Hepatocyte (in vitro differentiated cells): Measurements from ENCODE around the gene ESR1. TPM values are rescaled to one million over a fixed set of nuclear protein-coding genes. Genes with fewer than 3 reads are reported as not detected.
"Not testable (repeated sequence)": the region's sequence is repeated elsewhere in the genome, so short reads cannot be mapped to it uniquely, and the experiment has no call there.

Experiments
- DNase-seq: peaks from one replicate; pipeline ENCODE4 v3.0.0-alpha.2; 2016; ENCODE audit warnings: low spot score
- H2AFZ ChIP-seq: fragments of 200-600 bp; sonication (generic); 2 replicates; pipeline ENCODE4 v1.6.0; 2016; ENCODE audit warnings: antibody characterized with exemption, mild to moderate bottlenecking
- H3K27ac ChIP-seq: fragments of 200-600 bp; sonication (generic); 2 replicates; pipeline ENCODE4 v1.5.1; 2016; ENCODE audit warnings: mild to moderate bottlenecking
- H3K27me3 ChIP-seq: fragments of 200-600 bp; sonication (generic); 2 replicates; pipeline ENCODE4 v1.6.1; 2016
- H3K36me3 ChIP-seq: fragments of 200-600 bp; sonication (generic); replicated peaks from 2 replicates; pipeline ENCODE4 v1.5.1; 2016; ENCODE audit warnings: low read depth; ENCODE audit not compliant: insufficient read depth
- H3K4me1 ChIP-seq: fragments of 200-600 bp; sonication (generic); 2 replicates; pipeline ENCODE4 v1.5.1; 2016; ENCODE audit warnings: mild to moderate bottlenecking, moderate library complexity; ENCODE audit not compliant: insufficient read depth
- H3K4me2 ChIP-seq: fragments of 200-600 bp; sonication (generic); 2 replicates; pipeline ENCODE4 v1.6.0; 2016
- H3K4me3 ChIP-seq: fragments of 200-600 bp; sonication (generic); 2 replicates; pipeline ENCODE4 v1.5.1; 2016; ENCODE audit warnings: mild to moderate bottlenecking
- H3K79me2 ChIP-seq: fragments of 200-600 bp; sonication (generic); 2 replicates; pipeline ENCODE4 v1.6.0; 2017; ENCODE audit warnings: mild to moderate bottlenecking
- H3K9me2 ChIP-seq: fragments of 200-600 bp; sonication (generic); replicated peaks from 2 replicates; pipeline ENCODE4 v1.6.0; 2017; ENCODE audit warnings: mild to moderate bottlenecking; ENCODE audit not compliant: insufficient read depth
- H3K9me3 ChIP-seq: fragments of 200-600 bp; sonication (generic); 2 replicates; pipeline ENCODE4 v1.5.1; 2016; ENCODE audit warnings: low read depth, mild to moderate bottlenecking
- H4K20me1 ChIP-seq: fragments of 200-600 bp; sonication (generic); 2 replicates; pipeline ENCODE4 v1.6.0; 2016; ENCODE audit warnings: mild to moderate bottlenecking; ENCODE audit not compliant: insufficient read depth, poor library complexity, severe bottlenecking
- CTCF ChIP-seq: fragments of 200-600 bp; sonication (generic); IDR thresholded peaks from 2 replicates; pipeline ENCODE4 v1.5.1; 2016; ENCODE audit warnings: antibody characterized with exemption, mild to moderate bottlenecking; ENCODE audit not compliant: poor library complexity
- EZH2 ChIP-seq: fragments of 200-600 bp; sonication (generic); IDR thresholded peaks from 2 replicates; pipeline ENCODE4 v1.6.1; 2016; ENCODE audit warnings: antibody characterized with exemption, mild to moderate bottlenecking, borderline replicate concordance
- EZH2phosphoT487 ChIP-seq: fragments of 200-600 bp; sonication (generic); IDR thresholded peaks from one replicate; pipeline ENCODE4 v1.6.1; 2018; ENCODE audit warnings: antibody characterized with exemption, mild to moderate bottlenecking, low read depth, moderate library complexity; ENCODE audit not compliant: unreplicated experiment, severe bottlenecking
- WGBS: methylation state at CpG from one replicate; pipeline ENCODE4 v1.1.6; 2016; ENCODE audit warnings: low lambda C conversion rate; ENCODE audit errors: missing lambda C conversion rate; 5-methylcytosine and 5-hydroxymethylcytosine counted together
- polyA plus RNA-seq: library from polyadenylated mRNA; unstranded; fragments of >200 nt; fragmentation: Nextera tagmentation; extraction: Ambion mirVana; gene quantifications from 2 replicates; pipeline ENCODE4 v1.2.1, GENCODE V29; 2016
- total RNA-seq: library from RNA; depleted of rRNA; stranded (reverse); fragments of >200 nt; gene quantifications from 2 replicates; pipeline ENCODE4 v1.2.3, GENCODE V29; 2014

ESR1 gene
- total and polyA plus RNA-seq, 2 experiments from 2014 or later = 0.07 TPM; not detected in 1

- Histone ChIP-seq H4K20me1 (no peaks in the 10 kb centered on the region), H3K36me3 (no peaks in the 10 kb centered on the region), H3K4me1 (no peaks in the 10 kb centered on the region), H3K4me2 (no peak overlapping the region), H3K27me3 (no peaks in the 10 kb centered on the region), H3K9me2 (no peaks in the 10 kb centered on the region), H3K79me2 (no peaks in the 10 kb centered on the region), H3K9me3 (no peaks in the 10 kb centered on the region), H3K27ac (no peak overlapping the region), H3K4me3 (no peak overlapping the region), H2AFZ (no peak overlapping the region)
- 68% methylated on average over 2 of the region's 2 CpGs for WGBS
- no peak for DNase-seq
- TF ChIP-seq EZH2 (no peak), CTCF (no peak), EZH2phosphoT487 (no peak)
Measured at GRCh38 chr6:151963001-151963400, 155.5 kb downstream of the ESR1 start.

GRCh38 chr6:151964412-151964811 lies 156.9 kb downstream of the ESR1 start:
- H3K27ac ChIP-seq, H3K79me2 ChIP-seq, H3K4me3 ChIP-seq, H3K9me3 ChIP-seq, H4K20me1 ChIP-seq, H3K36me3 ChIP-seq, H3K9me2 ChIP-seq, H3K4me1 ChIP-seq, H2AFZ ChIP-seq, DNase-seq, H3K27me3 ChIP-seq, H3K4me2 ChIP-seq: not testable (repeated sequence)
- 98% methylated on average over 4 of the region's 4 CpGs for WGBS

GRCh38 chr6:151974061-151974617 lies 166.7 kb downstream of the ESR1 start:
- Histone ChIP-seq H2AFZ (no peak overlapping the region), H3K79me2 (no peaks in the 10 kb centered on the region), H3K27me3 (no peaks in the 10 kb centered on the region), H4K20me1 (no peaks in the 10 kb centered on the region), H3K36me3 (no peaks in the 10 kb centered on the region), H3K9me3 (no peaks in the 10 kb centered on the region), H3K4me3 (no peak overlapping the region), H3K9me2 (no peaks in the 10 kb centered on the region), H3K4me1 (no peaks in the 10 kb centered on the region), H3K4me2 (no peak overlapping the region), H3K27ac (no peak overlapping the region)
- no peak for TF ChIP-seq EZH2phosphoT487
- TF ChIP-seq CTCF = no peak
- no peak for TF ChIP-seq EZH2
- 92% methylated on average over 4 of the region's 4 CpGs for WGBS
- DNase-seq = no peak

DNA sequence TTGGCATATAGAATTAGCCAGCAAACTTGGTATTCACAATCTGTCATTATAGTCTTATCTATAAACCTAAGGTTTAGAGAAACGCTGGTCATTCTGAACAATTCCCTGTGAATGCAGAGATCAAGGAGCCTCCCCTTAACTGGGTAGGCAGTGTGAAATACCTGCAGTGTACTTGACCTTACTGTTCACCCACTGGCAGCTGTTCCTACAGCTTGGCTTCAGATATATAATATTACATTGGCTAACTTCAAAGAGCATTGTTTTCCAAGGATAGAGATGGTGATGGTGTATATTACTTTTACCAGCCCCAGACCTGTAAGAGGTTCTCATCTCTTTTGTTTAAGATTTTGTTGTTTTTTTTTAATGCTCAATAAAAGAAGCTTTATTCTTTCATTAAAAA lies 168.3 kb downstream of the ESR1 start:
- Histone ChIP-seq H3K4me1 (no peaks in the 10 kb centered on the region), H4K20me1 (no peaks in the 10 kb centered on the region), H3K9me2 (no peaks in the 10 kb centered on the region), H3K36me3 (no peaks in the 10 kb centered on the region), H3K9me3 (no peaks in the 10 kb centered on the region), H3K27ac (no peak overlapping the region), H2AFZ (no peak overlapping the region), H3K4me3 (no peak overlapping the region), H3K4me2 (no peak overlapping the region), H3K27me3 (no peaks in the 10 kb centered on the region), H3K79me2 (no peaks in the 10 kb centered on the region)
- DNase-seq = no peak
- TF ChIP-seq CTCF = no peak
- TF ChIP-seq EZH2 = no peak
- TF ChIP-seq EZH2phosphoT487 = no peak
- 64% methylated on average over 1 of the region's 1 CpG for WGBS

DNA sequence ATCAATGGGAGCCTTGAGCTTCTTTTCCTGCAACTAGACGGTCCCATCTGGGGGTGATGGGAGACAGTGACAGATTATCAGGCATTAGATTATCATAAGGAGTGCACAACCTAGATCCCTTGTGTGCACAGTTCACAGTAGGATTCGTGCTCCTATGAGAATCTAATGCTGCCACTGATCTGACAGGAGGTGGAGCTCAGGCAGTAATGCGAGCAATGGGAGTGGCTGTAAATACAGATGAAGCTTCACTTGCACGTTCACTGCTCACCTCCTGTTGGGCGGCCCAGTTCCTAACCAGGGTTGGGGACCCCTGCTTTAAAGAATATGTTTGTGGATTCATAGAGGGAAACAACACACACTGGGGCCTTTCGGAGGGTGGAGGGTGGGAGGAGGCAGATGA lies 180.7 kb downstream of the ESR1 start:
- 47% methylated on average over 6 of the region's 6 CpGs for WGBS
- not testable (repeated sequence) for H3K36me3 ChIP-seq

More for the DNA sequence above, 180.7 kb downstream of the ESR1 start:
- not testable (repeated sequence) for H3K4me3 ChIP-seq, H3K4me1 ChIP-seq, H3K27ac ChIP-seq, H3K27me3 ChIP-seq, H4K20me1 ChIP-seq, H2AFZ ChIP-seq, DNase-seq, H3K79me2 ChIP-seq, H3K4me2 ChIP-seq, H3K9me3 ChIP-seq, H3K9me2 ChIP-seq
